Ovary (tissue), 3 donors: Measurements from ENCODE around the gene ACOT2.

Source experiments
- EP300 ChIP-seq: sonication (generic); formaldehyde crosslinking; IDR thresholded peaks from one replicate; pipeline ENCODE4 v1.6.1; 2017; ENCODE audit warnings: antibody characterized with exemption
- POLR2A ChIP-seq: fragments of 450-650 bp; IDR thresholded peaks from one replicate; pipeline ENCODE4 v1.6.1; 2017; ENCODE audit warnings: antibody characterized with exemption, mild to moderate bottlenecking, moderate library complexity
- TF ChIP-seq, protein P1 (sequence below), 3 donors: fragments of 450-650 bp in 2 of 3; fragments of 200-600 bp in 1 of 3; IDR thresholded peaks; one replicate each; pipeline versions ENCODE4 v1.5.1 to v1.8.0; 2016 to 2022; ENCODE audit warnings: antibody characterized with exemption in 3 of 3, mild to moderate bottlenecking in 1 of 3
- donor health status: DM: no; HTN: no; CAD: no.

DNA sequence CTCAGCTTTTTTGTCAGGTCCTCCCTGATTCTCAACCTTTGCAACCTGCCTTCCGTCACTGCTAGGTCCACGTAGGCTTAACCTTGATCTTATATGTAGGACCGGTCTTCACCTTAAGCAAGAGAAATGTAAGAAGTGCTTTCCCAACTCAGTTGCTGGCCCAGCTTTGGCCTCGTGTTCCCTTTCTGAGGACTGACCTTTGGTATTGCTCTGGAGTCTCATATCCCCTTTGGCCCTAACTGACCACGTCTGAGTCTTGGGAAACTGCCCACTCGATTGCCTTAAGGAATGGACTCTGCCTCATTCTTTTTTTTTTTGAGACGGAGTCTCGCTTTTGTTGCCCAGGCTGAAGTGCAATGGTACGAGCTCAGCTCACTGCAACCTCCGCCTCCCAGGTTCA lies 51.3 kb downstream of the ACOT2 start:
- TF ChIP-seq, protein P1, sequence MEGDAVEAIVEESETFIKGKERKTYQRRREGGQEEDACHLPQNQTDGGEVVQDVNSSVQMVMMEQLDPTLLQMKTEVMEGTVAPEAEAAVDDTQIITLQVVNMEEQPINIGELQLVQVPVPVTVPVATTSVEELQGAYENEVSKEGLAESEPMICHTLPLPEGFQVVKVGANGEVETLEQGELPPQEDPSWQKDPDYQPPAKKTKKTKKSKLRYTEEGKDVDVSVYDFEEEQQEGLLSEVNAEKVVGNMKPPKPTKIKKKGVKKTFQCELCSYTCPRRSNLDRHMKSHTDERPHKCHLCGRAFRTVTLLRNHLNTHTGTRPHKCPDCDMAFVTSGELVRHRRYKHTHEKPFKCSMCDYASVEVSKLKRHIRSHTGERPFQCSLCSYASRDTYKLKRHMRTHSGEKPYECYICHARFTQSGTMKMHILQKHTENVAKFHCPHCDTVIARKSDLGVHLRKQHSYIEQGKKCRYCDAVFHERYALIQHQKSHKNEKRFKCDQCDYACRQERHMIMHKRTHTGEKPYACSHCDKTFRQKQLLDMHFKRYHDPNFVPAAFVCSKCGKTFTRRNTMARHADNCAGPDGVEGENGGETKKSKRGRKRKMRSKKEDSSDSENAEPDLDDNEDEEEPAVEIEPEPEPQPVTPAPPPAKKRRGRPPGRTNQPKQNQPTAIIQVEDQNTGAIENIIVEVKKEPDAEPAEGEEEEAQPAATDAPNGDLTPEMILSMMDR (IDR thresholded peaks at IDR 0.05): no peak
- TF ChIP-seq POLR2A (no peak), EP300 (no peak)
